Activated CD4-positive, alpha-beta T cell treated with anti-CD3 and anti-CD28 coated beads, Interleukin-2, amount 10 ng/mL, durations not matched to agents 7 days and 5 days (primary cell): Measurements from ENCODE around the gene PPIA. TPM values are rescaled to one million over a fixed set of nuclear protein-coding genes. Genes with fewer than 3 reads are reported as not detected.
"Not testable (repeated sequence)": the region's sequence is repeated elsewhere in the genome, so short reads cannot be mapped to it uniquely, and the experiment has no call there.

Source experiments
- CTCF ChIA-PET: fragments of 350-600 bp; sonication (Branson Sonifier 250); formaldehyde crosslinking; loops from one replicate; lab custom pipeline; 2021; ENCODE audit warnings: antibody characterized with exemption; lab: Charles Lee
- POLR2A ChIA-PET: fragments of 350-600 bp; sonication (Branson Sonifier 250); formaldehyde crosslinking; loops from one replicate; lab custom pipeline; 2021; ENCODE audit warnings: antibody characterized with exemption; lab: Charles Lee
- DNase-seq: peaks from one replicate; pipeline ENCODE4 v3.0.0-alpha.2; 2020
- H3K27ac Mint-ChIP-seq: one replicate; pipeline ENCODE4 v1.8.0; 2021; ENCODE audit warnings: mild to moderate bottlenecking, moderate library complexity, mixed read lengths
- H3K27me3 Mint-ChIP-seq: one replicate; pipeline ENCODE4 v1.8.0; 2021; ENCODE audit warnings: mixed read lengths
- H3K36me3 Mint-ChIP-seq: one replicate; pipeline ENCODE4 v1.8.0; 2021; ENCODE audit warnings: low read depth, mixed read lengths
- H3K4me1 Mint-ChIP-seq: one replicate; pipeline ENCODE4 v1.8.0; 2021; ENCODE audit warnings: mixed read lengths
- H3K4me3 Mint-ChIP-seq: one replicate; pipeline ENCODE4 v1.8.0; 2021; ENCODE audit warnings: mild to moderate bottlenecking, moderate library complexity, mixed read lengths
- H3K9me3 Mint-ChIP-seq: one replicate; pipeline ENCODE4 v1.8.0; 2021; ENCODE audit warnings: mixed read lengths
- total RNA-seq, 2 experiments: library from RNA; stranded (reverse); gene quantifications; one replicate each; pipeline ENCODE4 v1.2.3, GENCODE V29; 2021

Gene PPIA
- total RNA-seq, 2 experiments from 2014 or later, result 1,993 to 2,183 TPM

- Mint-ChIP-seq H3K27ac (no peak overlapping the region), H3K4me1 (peaks cover 43% of the 10 kb centered on the region)
- CTCF ChIA-PET, result no interaction called here
Observed at GRCh38 chr7:44766416-44766801, 30.1 kb upstream of the PPIA start.

GRCh38 chr7:44767134-44767911, 29.2 kb upstream of the PPIA start:
- peaks cover 33% of the 10 kb centered on the region for H3K36me3 Mint-ChIP-seq
- no peak for DNase-seq
- CTCF ChIA-PET, result interaction anchor here (0.5 to 1.1 kb wide), 3 partner anchors 14 to 126 kb away, joined by 3 to 4 read pairs (median 3); no protein-coding TSS in a partner anchor
- no peak overlapping the region for H3K4me3 Mint-ChIP-seq
- no peaks in the 10 kb centered on the region for H3K27me3 Mint-ChIP-seq
- no peaks in the 10 kb centered on the region for H3K9me3 Mint-ChIP-seq
- POLR2A ChIA-PET, result interaction anchor here (0.6 kb wide), 1 partner anchor 10 kb away, joined by 3 read pairs; no protein-coding TSS in a partner anchor
- H3K27ac Mint-ChIP-seq, result peak overlapping the region; percentile 83
- H3K4me1 Mint-ChIP-seq, result peaks cover 44% of the 10 kb centered on the region

More at GRCh38 chr7:44766416-44766801, 30.1 kb upstream of the PPIA start:
- Mint-ChIP-seq H3K9me3 (no peaks in the 10 kb centered on the region), H3K36me3 (peaks cover 37% of the 10 kb centered on the region), H3K27me3 (no peaks in the 10 kb centered on the region), H3K4me3 (no peak overlapping the region)
- no peak for DNase-seq
- POLR2A ChIA-PET, result interaction anchor here (0.6 kb wide), 1 partner anchor 11 kb away, joined by 3 read pairs; no protein-coding TSS in a partner anchor

GRCh38 chr7:44767912-44768627, 28.4 kb upstream of the PPIA start:
- H3K36me3 Mint-ChIP-seq, result peaks cover 27% of the 10 kb centered on the region
- H3K9me3 Mint-ChIP-seq, result no peaks in the 10 kb centered on the region
- peak; percentile 60 for DNase-seq
- peak overlapping the region; percentile 83 for H3K27ac Mint-ChIP-seq
- no peak overlapping the region for H3K4me3 Mint-ChIP-seq
- POLR2A ChIA-PET, result no interaction called here
- H3K27me3 Mint-ChIP-seq, result no peaks in the 10 kb centered on the region
- H3K4me1 Mint-ChIP-seq, result peaks cover 44% of the 10 kb centered on the region
- CTCF ChIA-PET, result interaction anchor here (0.5 to 1.1 kb wide), 4 partner anchors 15 to 715 kb away, joined by 3 to 4 read pairs (median 4); no protein-coding TSS in a partner anchor

GRCh38 chr7:44768628-44769371, 27.7 kb upstream of the PPIA start:
- POLR2A ChIA-PET, result no interaction called here

GRCh38 chr7:44769376-44769775, 27.1 kb upstream of the PPIA start:
- Mint-ChIP-seq H3K27me3 (no peaks in the 10 kb centered on the region), H3K4me1 (peaks cover 44% of the 10 kb centered on the region), H3K27ac (peak overlapping the region; percentile 83), H3K4me3 (no peak overlapping the region), H3K36me3 (peaks cover 19% of the 10 kb centered on the region), H3K9me3 (no peaks in the 10 kb centered on the region)
- no peak for DNase-seq
- CTCF ChIA-PET, result interaction anchor here (1.5 to 1.6 kb wide), 2 partner anchors 10 to 14 kb away, joined by 3 read pairs; no protein-coding TSS in a partner anchor
- POLR2A ChIA-PET, result no interaction called here

More at GRCh38 chr7:44768628-44769371, 27.7 kb upstream of the PPIA start:
- H3K4me3 Mint-ChIP-seq, result no peak overlapping the region
- H3K9me3 Mint-ChIP-seq, result no peaks in the 10 kb centered on the region
- H3K27me3 Mint-ChIP-seq, result no peaks in the 10 kb centered on the region
- peaks cover 21% of the 10 kb centered on the region for H3K36me3 Mint-ChIP-seq
- DNase-seq, result no peak
- H3K27ac Mint-ChIP-seq, result peak overlapping the region; percentile 83
- CTCF ChIA-PET, result interaction anchor here (1.1 to 1.6 kb wide), 3 partner anchors 9 to 16 kb away, joined by 3 to 4 read pairs (median 3); no protein-coding TSS in a partner anchor
- H3K4me1 Mint-ChIP-seq, result peaks cover 44% of the 10 kb centered on the region

GRCh38 chr7:44769776-44770294, 26.6 kb upstream of the PPIA start:
- DNase-seq, result peak; percentile 50
- peaks cover 18% of the 10 kb centered on the region for H3K36me3 Mint-ChIP-seq
- POLR2A ChIA-PET, result no interaction called here
- H3K4me3 Mint-ChIP-seq, result peak overlapping the region; percentile 11
- H3K4me1 Mint-ChIP-seq, result peaks cover 44% of the 10 kb centered on the region
- H3K27me3 Mint-ChIP-seq, result no peaks in the 10 kb centered on the region
- CTCF ChIA-PET, result interaction anchor here (1.1 to 1.6 kb wide), 3 partner anchors 10 to 78 kb away, joined by 3 to 4 read pairs (median 3); partner anchors contain the start of gene H2AZ2
- H3K9me3 Mint-ChIP-seq, result no peaks in the 10 kb centered on the region
- H3K27ac Mint-ChIP-seq, result peak overlapping the region; percentile 83

GRCh38 chr7:44771358-44771757, 25.1 kb upstream of the PPIA start:
- Mint-ChIP-seq H3K4me1 (peaks cover 44% of the 10 kb centered on the region), H3K27me3 (peaks cover 8% of the 10 kb centered on the region), H3K36me3 (peaks cover 18% of the 10 kb centered on the region), H3K27ac (peak overlapping the region; percentile 54), H3K9me3 (peaks cover 4% of the 10 kb centered on the region), H3K4me3 (no peak overlapping the region)
- CTCF ChIA-PET, result interaction anchor here (1.0 to 1.4 kb wide), 2 partner anchors 20 to 76 kb away, joined by 3 to 4 read pairs; no protein-coding TSS in a partner anchor
- POLR2A ChIA-PET, result no interaction called here
- DNase-seq, result no peak

GRCh38 chr7:44772440-44772839, 24.0 kb upstream of the PPIA start:
- no peak overlapping the region for H3K27ac Mint-ChIP-seq
- H3K4me1 Mint-ChIP-seq, result peaks cover 39% of the 10 kb centered on the region
- H3K36me3 Mint-ChIP-seq, result peaks cover 17% of the 10 kb centered on the region
- CTCF ChIA-PET, result interaction anchor here (0.8 to 2.5 kb wide), 5 partner anchors 8 to 75 kb away, joined by 3 to 8 read pairs (median 4); no protein-coding TSS in a partner anchor
- DNase-seq, result no peak
- POLR2A ChIA-PET, result interaction anchor here (0.6 kb wide), 1 partner anchor 22 kb away, joined by 6 read pairs; no protein-coding TSS in a partner anchor
- no peak overlapping the region for H3K4me3 Mint-ChIP-seq
- peaks cover 4% of the 10 kb centered on the region for H3K9me3 Mint-ChIP-seq
- peaks cover 8% of the 10 kb centered on the region for H3K27me3 Mint-ChIP-seq

- no peak overlapping the region for H3K4me3 Mint-ChIP-seq
- peaks cover 4% of the 10 kb centered on the region for H3K9me3 Mint-ChIP-seq
- peaks cover 35% of the 10 kb centered on the region for H3K4me1 Mint-ChIP-seq
- H3K36me3 Mint-ChIP-seq, result peaks cover 12% of the 10 kb centered on the region
- no peak overlapping the region for H3K27ac Mint-ChIP-seq
- ChIA-PET POLR2A (interaction anchor here (0.6 kb wide), 1 partner anchor 23 kb away, joined by 6 read pairs; no protein-coding TSS in a partner anchor), CTCF (interaction anchor here (0.8 to 2.5 kb wide), 4 partner anchors 8 to 74 kb away, joined by 3 to 8 read pairs (median 4); no protein-coding TSS in a partner anchor)
- no peak for DNase-seq
- H3K27me3 Mint-ChIP-seq, result peaks cover 8% of the 10 kb centered on the region
Observed at GRCh38 chr7:44772867-44773266, 23.6 kb upstream of the PPIA start.

- POLR2A ChIA-PET, result not testable (repeated sequence)
Observed at GRCh38 chr7:44774486-44774885, 22.0 kb upstream of the PPIA start.

GRCh38 chr7:44775383-44776107, 20.9 kb upstream of the PPIA start:
- Mint-ChIP-seq H3K9me3 (peaks cover 4% of the 10 kb centered on the region), H3K4me3 (no peak overlapping the region), H3K27ac (no peak overlapping the region), H3K27me3 (peaks cover 8% of the 10 kb centered on the region), H3K36me3 (no peaks in the 10 kb centered on the region), H3K4me1 (peaks cover 9% of the 10 kb centered on the region)
- ChIA-PET CTCF (interaction anchor here (0.6 kb wide), 1 partner anchor 44 kb away, joined by 3 read pairs; no protein-coding TSS in a partner anchor), POLR2A (no interaction called here)
- DNase-seq, result no peak

More at GRCh38 chr7:44774486-44774885, 22.0 kb upstream of the PPIA start:
- not testable (repeated sequence) for DNase-seq, H3K9me3 Mint-ChIP-seq, H3K36me3 Mint-ChIP-seq, H3K4me3 Mint-ChIP-seq, H3K27me3 Mint-ChIP-seq, H3K27ac Mint-ChIP-seq
- CTCF ChIA-PET, result interaction anchor here (0.6 to 2.5 kb wide), 3 partner anchors 10 to 238 kb away, joined by 3 to 8 read pairs (median 4); no protein-coding TSS in a partner anchor
- H3K4me1 Mint-ChIP-seq, result peaks cover 19% of the 10 kb centered on the region
